ENCODE data around the gene MED9.

The MED9 gene

DNA sequence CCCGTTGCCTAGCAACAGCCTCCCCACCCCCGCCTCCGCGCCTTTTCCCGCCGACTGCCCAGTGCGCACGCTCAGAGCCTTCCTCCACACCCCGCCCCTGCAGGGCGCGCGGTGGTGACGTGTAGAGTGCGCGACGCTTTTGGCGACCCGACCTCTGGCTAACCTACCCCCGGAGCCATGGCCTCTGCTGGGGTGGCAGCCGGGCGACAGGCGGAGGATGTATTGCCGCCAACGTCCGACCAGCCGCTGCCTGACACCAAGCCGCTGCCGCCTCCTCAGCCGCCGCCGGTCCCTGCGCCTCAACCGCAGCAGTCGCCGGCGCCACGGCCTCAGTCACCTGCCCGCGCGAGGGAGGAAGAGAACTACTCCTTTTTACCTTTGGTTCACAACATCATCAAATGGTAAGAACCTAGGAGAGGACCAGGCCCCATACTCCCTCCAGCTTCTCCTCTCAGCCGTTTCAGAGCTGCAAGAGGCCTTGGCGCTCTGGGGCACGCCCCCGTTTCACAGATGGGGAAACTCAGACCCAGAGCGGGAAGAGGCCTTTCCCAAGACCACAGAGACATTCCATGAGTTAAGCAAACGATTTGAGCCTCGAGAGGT, at the start of gene MED9 (continued):
- TF ChIP-seq, protein P1, sequence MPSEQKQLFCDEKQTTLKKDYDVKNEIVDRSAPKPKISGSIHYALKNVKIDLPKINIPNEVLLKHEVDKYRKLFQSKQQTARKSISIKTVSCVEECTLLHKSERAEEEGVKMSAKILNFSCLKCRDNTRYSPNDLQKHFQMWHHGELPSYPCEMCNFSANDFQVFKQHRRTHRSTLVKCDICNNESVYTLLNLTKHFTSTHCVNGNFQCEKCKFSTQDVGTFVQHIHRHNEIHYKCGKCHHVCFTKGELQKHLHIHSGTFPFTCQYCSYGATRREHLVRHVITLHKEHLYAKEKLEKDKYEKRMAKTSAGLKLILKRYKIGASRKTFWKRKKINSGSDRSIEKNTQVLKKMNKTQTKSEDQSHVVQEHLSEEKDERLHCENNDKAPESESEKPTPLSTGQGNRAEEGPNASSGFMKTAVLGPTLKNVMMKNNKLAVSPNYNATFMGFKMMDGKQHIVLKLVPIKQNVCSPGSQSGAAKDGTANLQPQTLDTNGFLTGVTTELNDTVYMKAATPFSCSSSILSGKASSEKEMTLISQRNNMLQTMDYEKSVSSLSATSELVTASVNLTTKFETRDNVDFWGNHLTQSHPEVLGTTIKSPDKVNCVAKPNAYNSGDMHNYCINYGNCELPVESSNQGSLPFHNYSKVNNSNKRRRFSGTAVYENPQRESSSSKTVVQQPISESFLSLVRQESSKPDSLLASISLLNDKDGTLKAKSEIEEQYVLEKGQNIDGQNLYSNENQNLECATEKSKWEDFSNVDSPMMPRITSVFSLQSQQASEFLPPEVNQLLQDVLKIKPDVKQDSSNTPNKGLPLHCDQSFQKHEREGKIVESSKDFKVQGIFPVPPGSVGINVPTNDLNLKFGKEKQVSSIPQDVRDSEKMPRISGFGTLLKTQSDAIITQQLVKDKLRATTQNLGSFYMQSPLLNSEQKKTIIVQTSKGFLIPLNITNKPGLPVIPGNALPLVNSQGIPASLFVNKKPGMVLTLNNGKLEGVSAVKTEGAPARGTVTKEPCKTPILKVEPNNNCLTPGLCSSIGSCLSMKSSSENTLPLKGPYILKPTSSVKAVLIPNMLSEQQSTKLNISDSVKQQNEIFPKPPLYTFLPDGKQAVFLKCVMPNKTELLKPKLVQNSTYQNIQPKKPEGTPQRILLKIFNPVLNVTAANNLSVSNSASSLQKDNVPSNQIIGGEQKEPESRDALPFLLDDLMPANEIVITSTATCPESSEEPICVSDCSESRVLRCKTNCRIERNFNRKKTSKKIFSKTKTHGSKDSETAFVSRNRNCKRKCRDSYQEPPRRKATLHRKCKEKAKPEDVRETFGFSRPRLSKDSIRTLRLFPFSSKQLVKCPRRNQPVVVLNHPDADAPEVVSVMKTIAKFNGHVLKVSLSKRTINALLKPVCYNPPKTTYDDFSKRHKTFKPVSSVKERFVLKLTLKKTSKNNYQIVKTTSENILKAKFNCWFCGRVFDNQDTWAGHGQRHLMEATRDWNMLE (tag by site-specific recombination; conservative IDR thresholded peaks at IDR 0.05; ENCODE audit: low read depth): no peak
- TF ChIP-seq ZNF239 (tag by site-specific recombination; IDR thresholded peaks at IDR 0.05) (no peak), ZNF792 (tag by site-specific recombination; IDR thresholded peaks at IDR 0.05) (no peak), ZNF660 (tag by site-specific recombination; IDR thresholded peaks at IDR 0.05) (no peak), KLF16 (tag by site-specific recombination; IDR thresholded peaks at IDR 0.05) (peak; percentile 86), ZNF707 (tag by site-specific recombination; IDR thresholded peaks at IDR 0.05) (no peak), ZNF248 (tag by site-specific recombination; IDR thresholded peaks at IDR 0.05) (no peak), ZFP69B (tag by site-specific recombination; IDR thresholded peaks at IDR 0.05) (no peak), OVOL3 (tag by site-specific recombination; IDR thresholded peaks at IDR 0.05) (no peak), ZNF701 (tag by site-specific recombination; IDR thresholded peaks at IDR 0.05) (no peak), ZNF24 (tag by site-specific recombination; IDR thresholded peaks at IDR 0.05) (no peak), ZNF473 (tag by site-specific recombination; IDR thresholded peaks at IDR 0.05) (no peak), ZNF350 (tag by site-specific recombination; IDR thresholded peaks at IDR 0.05) (no peak), ZNF664 (tag by site-specific recombination; IDR thresholded peaks at IDR 0.05) (no peak), ZNF521 (tag by site-specific recombination; IDR thresholded peaks at IDR 0.05) (no peak), ZNF670 (tag by site-specific recombination; IDR thresholded peaks at IDR 0.05; ENCODE audit: low read depth) (no peak)
- TF ChIP-seq, protein P2, sequence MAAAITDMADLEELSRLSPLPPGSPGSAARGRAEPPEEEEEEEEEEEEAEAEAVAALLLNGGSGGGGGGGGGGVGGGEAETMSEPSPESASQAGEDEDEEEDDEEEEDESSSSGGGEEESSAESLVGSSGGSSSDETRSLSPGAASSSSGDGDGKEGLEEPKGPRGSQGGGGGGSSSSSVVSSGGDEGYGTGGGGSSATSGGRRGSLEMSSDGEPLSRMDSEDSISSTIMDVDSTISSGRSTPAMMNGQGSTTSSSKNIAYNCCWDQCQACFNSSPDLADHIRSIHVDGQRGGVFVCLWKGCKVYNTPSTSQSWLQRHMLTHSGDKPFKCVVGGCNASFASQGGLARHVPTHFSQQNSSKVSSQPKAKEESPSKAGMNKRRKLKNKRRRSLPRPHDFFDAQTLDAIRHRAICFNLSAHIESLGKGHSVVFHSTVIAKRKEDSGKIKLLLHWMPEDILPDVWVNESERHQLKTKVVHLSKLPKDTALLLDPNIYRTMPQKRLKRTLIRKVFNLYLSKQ (tag by site-specific recombination; IDR thresholded peaks at IDR 0.05; ENCODE audit: borderline replicate concordance): no peak
- TF ChIP-seq, protein P3, sequence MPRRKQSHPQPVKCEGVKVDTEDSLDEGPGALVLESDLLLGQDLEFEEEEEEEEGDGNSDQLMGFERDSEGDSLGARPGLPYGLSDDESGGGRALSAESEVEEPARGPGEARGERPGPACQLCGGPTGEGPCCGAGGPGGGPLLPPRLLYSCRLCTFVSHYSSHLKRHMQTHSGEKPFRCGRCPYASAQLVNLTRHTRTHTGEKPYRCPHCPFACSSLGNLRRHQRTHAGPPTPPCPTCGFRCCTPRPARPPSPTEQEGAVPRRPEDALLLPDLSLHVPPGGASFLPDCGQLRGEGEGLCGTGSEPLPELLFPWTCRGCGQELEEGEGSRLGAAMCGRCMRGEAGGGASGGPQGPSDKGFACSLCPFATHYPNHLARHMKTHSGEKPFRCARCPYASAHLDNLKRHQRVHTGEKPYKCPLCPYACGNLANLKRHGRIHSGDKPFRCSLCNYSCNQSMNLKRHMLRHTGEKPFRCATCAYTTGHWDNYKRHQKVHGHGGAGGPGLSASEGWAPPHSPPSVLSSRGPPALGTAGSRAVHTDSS (tag by site-specific recombination; IDR thresholded peaks at IDR 0.05): peak; percentile 61
- TF ChIP-seq, protein P4, sequence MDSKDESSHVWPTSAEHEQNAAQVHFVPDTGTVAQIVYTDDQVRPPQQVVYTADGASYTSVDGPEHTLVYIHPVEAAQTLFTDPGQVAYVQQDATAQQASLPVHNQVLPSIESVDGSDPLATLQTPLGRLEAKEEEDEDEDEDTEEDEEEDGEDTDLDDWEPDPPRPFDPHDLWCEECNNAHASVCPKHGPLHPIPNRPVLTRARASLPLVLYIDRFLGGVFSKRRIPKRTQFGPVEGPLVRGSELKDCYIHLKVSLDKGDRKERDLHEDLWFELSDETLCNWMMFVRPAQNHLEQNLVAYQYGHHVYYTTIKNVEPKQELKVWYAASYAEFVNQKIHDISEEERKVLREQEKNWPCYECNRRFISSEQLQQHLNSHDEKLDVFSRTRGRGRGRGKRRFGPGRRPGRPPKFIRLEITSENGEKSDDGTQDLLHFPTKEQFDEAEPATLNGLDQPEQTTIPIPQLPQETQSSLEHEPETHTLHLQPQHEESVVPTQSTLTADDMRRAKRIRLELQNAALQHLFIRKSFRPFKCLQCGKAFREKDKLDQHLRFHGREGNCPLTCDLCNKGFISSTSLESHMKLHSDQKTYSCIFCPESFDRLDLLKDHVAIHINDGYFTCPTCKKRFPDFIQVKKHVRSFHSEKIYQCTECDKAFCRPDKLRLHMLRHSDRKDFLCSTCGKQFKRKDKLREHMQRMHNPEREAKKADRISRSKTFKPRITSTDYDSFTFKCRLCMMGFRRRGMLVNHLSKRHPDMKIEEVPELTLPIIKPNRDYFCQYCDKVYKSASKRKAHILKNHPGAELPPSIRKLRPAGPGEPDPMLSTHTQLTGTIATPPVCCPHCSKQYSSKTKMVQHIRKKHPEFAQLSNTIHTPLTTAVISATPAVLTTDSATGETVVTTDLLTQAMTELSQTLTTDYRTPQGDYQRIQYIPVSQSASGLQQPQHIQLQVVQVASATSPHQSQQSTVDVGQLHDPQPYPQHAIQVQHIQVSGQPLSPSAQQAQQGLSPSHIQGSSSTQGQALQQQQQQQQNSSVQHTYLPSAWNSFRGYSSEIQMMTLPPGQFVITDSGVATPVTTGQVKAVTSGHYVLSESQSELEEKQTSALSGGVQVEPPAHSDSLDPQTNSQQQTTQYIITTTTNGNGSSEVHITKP (tag by site-specific recombination; IDR thresholded peaks at IDR 0.05): peak; percentile 26; the same call in 1 of the 2 replicates
- TF ChIP-seq, protein P5, sequence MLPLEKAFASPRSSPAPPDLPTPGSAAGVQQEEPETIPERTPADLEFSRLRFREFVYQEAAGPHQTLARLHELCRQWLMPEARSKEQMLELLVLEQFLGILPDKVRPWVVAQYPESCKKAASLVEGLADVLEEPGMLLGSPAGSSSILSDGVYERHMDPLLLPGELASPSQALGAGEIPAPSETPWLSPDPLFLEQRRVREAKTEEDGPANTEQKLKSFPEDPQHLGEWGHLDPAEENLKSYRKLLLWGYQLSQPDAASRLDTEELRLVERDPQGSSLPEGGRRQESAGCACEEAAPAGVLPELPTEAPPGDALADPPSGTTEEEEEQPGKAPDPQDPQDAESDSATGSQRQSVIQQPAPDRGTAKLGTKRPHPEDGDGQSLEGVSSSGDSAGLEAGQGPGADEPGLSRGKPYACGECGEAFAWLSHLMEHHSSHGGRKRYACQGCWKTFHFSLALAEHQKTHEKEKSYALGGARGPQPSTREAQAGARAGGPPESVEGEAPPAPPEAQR (tag by site-specific recombination; IDR thresholded peaks at IDR 0.05): no peak
- TF ChIP-seq, protein P6, sequence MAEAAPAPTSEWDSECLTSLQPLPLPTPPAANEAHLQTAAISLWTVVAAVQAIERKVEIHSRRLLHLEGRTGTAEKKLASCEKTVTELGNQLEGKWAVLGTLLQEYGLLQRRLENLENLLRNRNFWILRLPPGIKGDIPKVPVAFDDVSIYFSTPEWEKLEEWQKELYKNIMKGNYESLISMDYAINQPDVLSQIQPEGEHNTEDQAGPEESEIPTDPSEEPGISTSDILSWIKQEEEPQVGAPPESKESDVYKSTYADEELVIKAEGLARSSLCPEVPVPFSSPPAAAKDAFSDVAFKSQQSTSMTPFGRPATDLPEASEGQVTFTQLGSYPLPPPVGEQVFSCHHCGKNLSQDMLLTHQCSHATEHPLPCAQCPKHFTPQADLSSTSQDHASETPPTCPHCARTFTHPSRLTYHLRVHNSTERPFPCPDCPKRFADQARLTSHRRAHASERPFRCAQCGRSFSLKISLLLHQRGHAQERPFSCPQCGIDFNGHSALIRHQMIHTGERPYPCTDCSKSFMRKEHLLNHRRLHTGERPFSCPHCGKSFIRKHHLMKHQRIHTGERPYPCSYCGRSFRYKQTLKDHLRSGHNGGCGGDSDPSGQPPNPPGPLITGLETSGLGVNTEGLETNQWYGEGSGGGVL (tag by site-specific recombination; IDR thresholded peaks at IDR 0.05): no peak
- TF ChIP-seq, protein P7, sequence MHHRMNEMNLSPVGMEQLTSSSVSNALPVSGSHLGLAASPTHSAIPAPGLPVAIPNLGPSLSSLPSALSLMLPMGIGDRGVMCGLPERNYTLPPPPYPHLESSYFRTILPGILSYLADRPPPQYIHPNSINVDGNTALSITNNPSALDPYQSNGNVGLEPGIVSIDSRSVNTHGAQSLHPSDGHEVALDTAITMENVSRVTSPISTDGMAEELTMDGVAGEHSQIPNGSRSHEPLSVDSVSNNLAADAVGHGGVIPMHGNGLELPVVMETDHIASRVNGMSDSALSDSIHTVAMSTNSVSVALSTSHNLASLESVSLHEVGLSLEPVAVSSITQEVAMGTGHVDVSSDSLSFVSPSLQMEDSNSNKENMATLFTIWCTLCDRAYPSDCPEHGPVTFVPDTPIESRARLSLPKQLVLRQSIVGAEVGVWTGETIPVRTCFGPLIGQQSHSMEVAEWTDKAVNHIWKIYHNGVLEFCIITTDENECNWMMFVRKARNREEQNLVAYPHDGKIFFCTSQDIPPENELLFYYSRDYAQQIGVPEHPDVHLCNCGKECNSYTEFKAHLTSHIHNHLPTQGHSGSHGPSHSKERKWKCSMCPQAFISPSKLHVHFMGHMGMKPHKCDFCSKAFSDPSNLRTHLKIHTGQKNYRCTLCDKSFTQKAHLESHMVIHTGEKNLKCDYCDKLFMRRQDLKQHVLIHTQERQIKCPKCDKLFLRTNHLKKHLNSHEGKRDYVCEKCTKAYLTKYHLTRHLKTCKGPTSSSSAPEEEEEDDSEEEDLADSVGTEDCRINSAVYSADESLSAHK (tag by site-specific recombination; IDR thresholded peaks at IDR 0.05): no peak
